GM23338 (cell line): ENCODE data around the gene MOGAT2.

Experiments
- CREB1 ChIP-seq: fragments of 250-450 bp; sonication (Bioruptor Pico); IDR thresholded peaks from 2 replicates; pipeline ENCODE4 v1.5.0; 2020; ENCODE audit warnings: low read depth, mild to moderate bottlenecking, moderate library complexity
- EZH2phosphoT487 ChIP-seq: fragments of 200-600 bp; sonication (generic); IDR thresholded peaks from one replicate; pipeline ENCODE4 v1.8.1; 2018; ENCODE audit warnings: antibody characterized with exemption; ENCODE audit not compliant: unreplicated experiment
- JUNB ChIP-seq: IDR thresholded peaks from one replicate; pipeline ENCODE4 v1.6.1; 2016; ENCODE audit warnings: antibody characterized with exemption; ENCODE audit not compliant: unreplicated experiment
- TF ChIP-seq, protein P1 (sequence below), 2 experiments: fragments of 200-600 bp in 1 of 2; sonication (generic) in 1 of 2; conservative IDR thresholded peaks; 2 replicates each; pipeline versions ENCODE4 v1.5.1 to v1.6.1; 2016 to 2017; ENCODE audit warnings: antibody characterized with exemption in 2 of 2, low read depth in 2 of 2, mild to moderate bottlenecking in 2 of 2, moderate library complexity in 1 of 2
- TF ChIP-seq, protein P2 (sequence below): IDR thresholded peaks from one replicate; pipeline ENCODE4 v1.6.1; 2018; ENCODE audit warnings: antibody characterized with exemption; ENCODE audit not compliant: unreplicated experiment

DNA sequence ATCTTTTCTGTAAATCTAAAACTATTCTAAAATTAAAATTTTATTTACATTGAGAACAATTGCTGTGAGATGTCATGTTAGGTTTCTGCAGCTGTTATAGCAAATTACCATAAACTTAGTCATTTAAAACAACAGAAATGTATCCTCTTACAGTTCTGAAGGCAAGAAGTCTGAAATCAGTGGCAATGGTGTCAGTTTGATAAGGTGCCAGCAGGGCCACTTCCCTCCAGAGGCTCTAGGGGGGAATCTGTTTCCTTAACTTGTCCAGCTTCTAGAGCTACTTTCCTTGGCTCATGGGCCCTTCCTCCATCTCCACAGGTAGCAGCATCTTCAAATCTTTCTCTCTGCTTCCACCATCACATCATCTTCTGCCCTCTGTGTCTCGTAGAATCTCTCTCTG, 23.0 kb downstream of the MOGAT2 start:
- no peak for TF ChIP-seq CREB1 (CRISPR knock-in tag)
- TF ChIP-seq, protein P1, sequence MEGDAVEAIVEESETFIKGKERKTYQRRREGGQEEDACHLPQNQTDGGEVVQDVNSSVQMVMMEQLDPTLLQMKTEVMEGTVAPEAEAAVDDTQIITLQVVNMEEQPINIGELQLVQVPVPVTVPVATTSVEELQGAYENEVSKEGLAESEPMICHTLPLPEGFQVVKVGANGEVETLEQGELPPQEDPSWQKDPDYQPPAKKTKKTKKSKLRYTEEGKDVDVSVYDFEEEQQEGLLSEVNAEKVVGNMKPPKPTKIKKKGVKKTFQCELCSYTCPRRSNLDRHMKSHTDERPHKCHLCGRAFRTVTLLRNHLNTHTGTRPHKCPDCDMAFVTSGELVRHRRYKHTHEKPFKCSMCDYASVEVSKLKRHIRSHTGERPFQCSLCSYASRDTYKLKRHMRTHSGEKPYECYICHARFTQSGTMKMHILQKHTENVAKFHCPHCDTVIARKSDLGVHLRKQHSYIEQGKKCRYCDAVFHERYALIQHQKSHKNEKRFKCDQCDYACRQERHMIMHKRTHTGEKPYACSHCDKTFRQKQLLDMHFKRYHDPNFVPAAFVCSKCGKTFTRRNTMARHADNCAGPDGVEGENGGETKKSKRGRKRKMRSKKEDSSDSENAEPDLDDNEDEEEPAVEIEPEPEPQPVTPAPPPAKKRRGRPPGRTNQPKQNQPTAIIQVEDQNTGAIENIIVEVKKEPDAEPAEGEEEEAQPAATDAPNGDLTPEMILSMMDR (conservative IDR thresholded peaks at IDR 0.05; ENCODE audit: low read depth in 2 of 2): no peak
- TF ChIP-seq, protein P2, sequence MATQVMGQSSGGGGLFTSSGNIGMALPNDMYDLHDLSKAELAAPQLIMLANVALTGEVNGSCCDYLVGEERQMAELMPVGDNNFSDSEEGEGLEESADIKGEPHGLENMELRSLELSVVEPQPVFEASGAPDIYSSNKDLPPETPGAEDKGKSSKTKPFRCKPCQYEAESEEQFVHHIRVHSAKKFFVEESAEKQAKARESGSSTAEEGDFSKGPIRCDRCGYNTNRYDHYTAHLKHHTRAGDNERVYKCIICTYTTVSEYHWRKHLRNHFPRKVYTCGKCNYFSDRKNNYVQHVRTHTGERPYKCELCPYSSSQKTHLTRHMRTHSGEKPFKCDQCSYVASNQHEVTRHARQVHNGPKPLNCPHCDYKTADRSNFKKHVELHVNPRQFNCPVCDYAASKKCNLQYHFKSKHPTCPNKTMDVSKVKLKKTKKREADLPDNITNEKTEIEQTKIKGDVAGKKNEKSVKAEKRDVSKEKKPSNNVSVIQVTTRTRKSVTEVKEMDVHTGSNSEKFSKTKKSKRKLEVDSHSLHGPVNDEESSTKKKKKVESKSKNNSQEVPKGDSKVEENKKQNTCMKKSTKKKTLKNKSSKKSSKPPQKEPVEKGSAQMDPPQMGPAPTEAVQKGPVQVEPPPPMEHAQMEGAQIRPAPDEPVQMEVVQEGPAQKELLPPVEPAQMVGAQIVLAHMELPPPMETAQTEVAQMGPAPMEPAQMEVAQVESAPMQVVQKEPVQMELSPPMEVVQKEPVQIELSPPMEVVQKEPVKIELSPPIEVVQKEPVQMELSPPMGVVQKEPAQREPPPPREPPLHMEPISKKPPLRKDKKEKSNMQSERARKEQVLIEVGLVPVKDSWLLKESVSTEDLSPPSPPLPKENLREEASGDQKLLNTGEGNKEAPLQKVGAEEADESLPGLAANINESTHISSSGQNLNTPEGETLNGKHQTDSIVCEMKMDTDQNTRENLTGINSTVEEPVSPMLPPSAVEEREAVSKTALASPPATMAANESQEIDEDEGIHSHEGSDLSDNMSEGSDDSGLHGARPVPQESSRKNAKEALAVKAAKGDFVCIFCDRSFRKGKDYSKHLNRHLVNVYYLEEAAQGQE: no peak
- TF ChIP-seq EZH2phosphoT487: no peak
- TF ChIP-seq JUNB: no peak
